ENCODE results near the gene TOR2A.

Gene TOR2A

GRCh38 chr9:127726871-127727270 is 8.2 kb downstream of the TOR2A start:
- no peak for TF ChIP-seq ZNF274 (IDR thresholded peaks at IDR 0.05; ENCODE audit: low read depth, low read length)
- H3K4me3 ChIP-seq (ENCODE audit: low read length) = no peak overlapping the region

- H3K4me3 ChIP-seq (ENCODE audit: low read length) = no peak overlapping the region
- TF ChIP-seq ZNF274 (IDR thresholded peaks at IDR 0.05; ENCODE audit: low read depth, low read length) = no peak
Measured at GRCh38 chr9:127724012-127724411, 11.1 kb downstream of the TOR2A start.

GRCh38 chr9:127723444-127723843 is 11.7 kb downstream of the TOR2A start:
- no peak overlapping the region for H3K4me3 ChIP-seq (ENCODE audit: low read length)
- TF ChIP-seq ZNF274 (IDR thresholded peaks at IDR 0.05; ENCODE audit: low read depth, low read length) = no peak

- TF ChIP-seq ZNF274 (IDR thresholded peaks at IDR 0.05; ENCODE audit: low read depth, low read length) = no peak
- H3K4me3 ChIP-seq (ENCODE audit: low read length) = no peak overlapping the region
Measured at GRCh38 chr9:127723013-127723412, 12.1 kb downstream of the TOR2A start.

- TF ChIP-seq ZNF274 (IDR thresholded peaks at IDR 0.05; ENCODE audit: low read depth, low read length) = no peak
- H3K4me3 ChIP-seq (ENCODE audit: low read length) = no peak overlapping the region
Measured at GRCh38 chr9:127722055-127722745, 12.9 kb downstream of the TOR2A start.

- no peak overlapping the region for H3K4me3 ChIP-seq (ENCODE audit: low read length)
- TF ChIP-seq ZNF274 (IDR thresholded peaks at IDR 0.05; ENCODE audit: low read depth, low read length) = no peak
Measured at GRCh38 chr9:127721391-127721821, 13.7 kb downstream of the TOR2A start.

- TF ChIP-seq ZNF274 (IDR thresholded peaks at IDR 0.05; ENCODE audit: low read depth, low read length) = no peak
- H3K4me3 ChIP-seq (ENCODE audit: low read length) = no peak overlapping the region
Measured at GRCh38 chr9:127720865-127721227, 14.2 kb downstream of the TOR2A start.

GRCh38 chr9:127720031-127720864 is 14.8 kb downstream of the TOR2A start:
- no peak overlapping the region for H3K4me3 ChIP-seq (ENCODE audit: low read length)
- no peak for TF ChIP-seq ZNF274 (IDR thresholded peaks at IDR 0.05; ENCODE audit: low read depth, low read length)

GRCh38 chr9:127717766-127718165 is 17.3 kb downstream of the TOR2A start:
- H3K4me3 ChIP-seq (ENCODE audit: low read length) = no peak overlapping the region
- no peak for TF ChIP-seq ZNF274 (IDR thresholded peaks at IDR 0.05; ENCODE audit: low read depth, low read length)

- TF ChIP-seq ZNF274 (IDR thresholded peaks at IDR 0.05; ENCODE audit: low read depth, low read length) = no peak
- H3K4me3 ChIP-seq (ENCODE audit: low read length) = no peak overlapping the region
Measured at GRCh38 chr9:127716412-127716811, 18.7 kb downstream of the TOR2A start.

GRCh38 chr9:127715470-127716337 is 19.4 kb downstream of the TOR2A start, which contains the start of the genes PTRH1 and TTC16:
Gene PTRH1, minus strand, starts transcription at chr9:127715663. Its CDS starts 24 bp downstream, at chr9:127715639.
Gene TTC16, plus strand, starts transcription at chr9:127716079. Its CDS starts 67 bp downstream, at chr9:127716146.
- peak within 1 kb of the TSS; percentile 74 for H3K4me3 ChIP-seq (ENCODE audit: low read length)
- no peak for TF ChIP-seq ZNF274 (IDR thresholded peaks at IDR 0.05; ENCODE audit: low read depth, low read length)

GRCh38 chr9:127714951-127715469 is 20.1 kb downstream of the TOR2A start:
- TF ChIP-seq ZNF274 (IDR thresholded peaks at IDR 0.05; ENCODE audit: low read depth, low read length) = no peak
- H3K4me3 ChIP-seq (ENCODE audit: low read length) = peak overlapping the region; percentile 74

GRCh38 chr9:127714020-127714750 is 20.9 kb downstream of the TOR2A start:
- no peak for TF ChIP-seq ZNF274 (IDR thresholded peaks at IDR 0.05; ENCODE audit: low read depth, low read length)
- H3K4me3 ChIP-seq (ENCODE audit: low read length) = peak overlapping the region; percentile 7; the same call in 1 of the 2 replicates

All from GM08714 (cell line).